GM23248 (cell line): ENCODE data around the gene GJA3.

ENCODE experiments used
- EZH2 ChIP-seq: fragments of 200-600 bp; sonication (generic); IDR thresholded peaks from 2 replicates; pipeline ENCODE4 v1.6.1; 2018; ENCODE audit warnings: antibody characterized with exemption, mild to moderate bottlenecking; ENCODE audit not compliant: insufficient read depth, poor library complexity, severe bottlenecking
- EZH2phosphoT487 ChIP-seq: fragments of 200-600 bp; sonication (generic); IDR thresholded peaks from 2 replicates; pipeline ENCODE4 v1.6.1; 2018; ENCODE audit warnings: antibody characterized with exemption, moderate library complexity, mild to moderate bottlenecking, low read depth; ENCODE audit not compliant: insufficient read depth

DNA sequence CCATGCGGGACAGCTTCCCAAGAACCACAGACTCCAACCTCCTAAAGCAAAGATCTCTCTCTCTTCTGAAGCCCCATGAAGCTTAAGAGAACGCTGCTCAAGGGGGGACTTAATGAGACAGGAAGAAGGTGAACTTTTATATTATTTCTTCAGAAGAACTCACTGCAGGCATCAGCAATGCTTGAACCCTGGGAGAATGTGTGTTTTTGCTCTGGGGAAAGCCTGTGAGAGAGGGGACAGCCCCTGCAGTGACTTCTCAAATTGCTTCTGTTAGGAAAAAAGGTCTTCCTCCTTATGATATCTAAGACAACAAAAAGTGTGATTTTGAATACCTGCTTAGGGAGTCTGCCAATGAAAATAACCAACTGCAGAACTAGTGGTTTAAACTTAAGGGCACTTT, 23.0 kb downstream of the GJA3 start:
- TF ChIP-seq EZH2 (no peak), EZH2phosphoT487 (no peak)
